Dedifferentiated amniotic fluid mesenchymal stem cell (primary cell): Measurements from ENCODE around the gene GPR55.

Source experiments
- DNase-seq: peaks from one replicate; pipeline ENCODE4 v3.0.0-alpha.2; 2016; ENCODE audit errors: extremely low spot score

GPR55 gene

DNA sequence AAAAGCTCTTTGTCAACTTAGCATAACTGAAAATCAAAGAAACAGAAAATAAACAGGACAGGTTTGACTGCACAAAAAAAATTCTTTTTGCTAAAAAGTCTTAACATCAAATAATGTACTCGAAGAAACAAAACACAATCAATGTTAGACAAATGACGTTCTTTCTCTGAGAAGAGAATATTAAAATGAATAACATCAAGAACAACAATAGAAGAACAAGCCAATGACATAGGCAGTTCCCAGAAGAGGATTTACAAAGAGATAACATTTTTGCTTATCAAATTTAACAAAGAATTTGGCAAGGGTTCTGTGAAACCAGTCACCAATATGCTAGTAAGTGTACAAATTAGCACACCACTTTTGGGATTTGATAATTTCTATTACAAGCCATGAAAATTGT, 5.8 kb downstream of the GPR55 start:
- no peak for DNase-seq

DNA sequence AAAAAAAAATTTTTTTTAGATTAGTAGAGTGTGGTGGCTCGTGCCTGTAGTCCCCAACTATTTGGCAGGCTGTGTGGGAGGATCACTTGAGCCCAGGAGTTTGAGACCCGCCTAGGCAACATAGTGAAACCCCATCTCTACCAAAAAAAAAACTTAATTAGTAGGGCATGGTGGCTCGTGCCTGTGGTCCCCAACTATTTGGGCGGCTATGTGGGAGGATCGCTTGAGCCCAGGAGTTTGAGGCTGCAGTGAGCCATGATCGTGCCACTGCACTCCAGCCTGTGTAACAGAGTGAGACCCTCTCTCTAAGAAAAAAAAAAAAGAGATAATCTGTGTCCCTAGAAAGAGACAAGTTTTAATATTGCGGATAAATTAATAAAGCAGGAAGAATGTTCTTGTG, 8.8 kb downstream of the GPR55 start:
- DNase-seq: no peak

DNA sequence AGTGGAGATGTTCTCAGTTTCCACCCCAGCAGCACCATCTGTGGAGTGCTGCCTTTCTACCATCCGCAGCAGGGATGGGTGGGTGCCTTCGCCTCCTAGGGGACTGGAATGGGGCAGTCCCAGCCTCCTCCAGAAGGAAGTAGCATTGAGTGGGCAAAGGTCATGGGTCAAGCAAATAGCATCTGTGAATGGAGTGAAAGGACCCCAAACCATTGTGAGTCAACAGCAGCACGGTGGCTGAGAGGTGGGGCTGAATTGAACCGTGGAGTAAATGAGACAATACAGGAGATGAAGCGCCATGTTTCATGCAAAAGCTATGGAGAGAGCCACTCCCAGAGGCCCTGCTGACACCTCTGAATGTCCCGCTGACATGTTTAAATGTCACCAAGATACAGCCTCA, 9.7 kb downstream of the GPR55 start:
- DNase-seq: no peak

DNA sequence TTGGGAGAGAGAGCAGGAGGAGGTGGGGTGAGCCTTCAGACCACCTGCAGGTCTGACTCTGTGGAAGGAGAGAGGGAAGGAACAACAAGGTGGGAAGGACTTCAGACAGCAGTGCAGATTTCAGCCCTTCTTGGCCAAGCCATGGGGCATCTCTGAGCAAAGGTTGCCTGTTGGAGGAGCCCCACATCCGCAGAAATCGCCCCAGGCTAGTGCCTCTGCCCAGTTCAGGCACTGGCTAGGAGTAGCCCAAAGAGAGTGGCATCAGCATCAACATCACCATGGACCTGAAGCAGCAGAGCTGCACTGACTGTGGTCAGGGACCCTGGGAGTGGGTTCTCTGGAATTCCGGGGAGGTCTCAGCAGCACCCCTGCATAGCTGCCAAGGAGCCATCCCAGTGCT, 10.2 kb downstream of the GPR55 start:
- DNase-seq: no peak

DNA sequence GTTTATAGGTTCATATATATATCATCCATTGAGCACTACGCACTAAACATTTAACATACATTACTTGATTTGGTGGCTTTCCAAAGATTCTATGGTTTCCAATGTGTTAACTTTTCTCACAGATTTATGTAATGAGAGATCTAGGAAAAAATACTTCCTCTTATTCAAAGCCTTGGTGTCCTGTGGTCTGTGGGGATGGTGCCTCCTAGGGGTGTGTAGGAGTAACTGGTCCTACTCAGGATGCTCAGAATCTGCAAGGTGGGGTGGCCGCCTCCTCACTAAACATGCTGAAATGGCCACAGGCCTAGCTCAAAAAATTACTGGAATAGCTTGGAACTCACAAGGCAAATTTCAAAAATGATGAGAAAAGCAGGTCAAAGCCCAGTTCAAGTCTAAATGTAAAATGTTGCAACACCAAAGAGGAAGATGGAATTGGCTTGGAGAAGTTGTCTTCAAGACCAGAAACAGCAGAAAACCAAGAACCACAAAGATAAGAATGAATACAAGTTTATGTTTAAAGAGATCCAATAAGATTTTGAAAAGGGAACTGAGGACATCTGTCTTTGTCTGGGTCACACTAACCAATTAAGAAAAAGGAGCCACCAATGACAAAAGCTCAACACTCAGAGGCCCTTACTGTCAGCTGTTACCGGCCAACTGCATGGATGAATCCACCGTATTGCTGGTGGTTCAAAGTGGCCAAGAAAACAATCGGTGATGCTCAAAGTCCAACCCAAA, 11.5 kb downstream of the GPR55 start:
- no peak for DNase-seq

DNA sequence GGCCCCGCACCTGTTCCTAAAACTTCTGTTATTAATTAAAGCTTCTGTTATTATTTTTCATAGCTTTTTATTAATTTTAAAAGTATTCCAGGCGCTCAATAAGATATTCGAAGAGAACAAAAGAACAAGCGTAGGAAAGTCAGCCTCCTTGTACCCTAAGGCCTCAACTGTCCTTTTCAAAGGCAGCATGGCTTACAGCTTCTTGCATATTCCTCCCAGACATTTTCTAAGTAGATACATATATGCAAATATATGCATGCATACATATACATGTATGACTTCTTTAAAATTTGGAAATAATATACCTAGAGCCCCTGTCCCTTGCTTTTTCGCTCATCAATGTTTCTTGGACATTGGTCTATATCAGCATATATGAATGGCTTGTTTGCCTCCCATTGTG, 12.3 kb downstream of the GPR55 start:
- no peak for DNase-seq

DNA sequence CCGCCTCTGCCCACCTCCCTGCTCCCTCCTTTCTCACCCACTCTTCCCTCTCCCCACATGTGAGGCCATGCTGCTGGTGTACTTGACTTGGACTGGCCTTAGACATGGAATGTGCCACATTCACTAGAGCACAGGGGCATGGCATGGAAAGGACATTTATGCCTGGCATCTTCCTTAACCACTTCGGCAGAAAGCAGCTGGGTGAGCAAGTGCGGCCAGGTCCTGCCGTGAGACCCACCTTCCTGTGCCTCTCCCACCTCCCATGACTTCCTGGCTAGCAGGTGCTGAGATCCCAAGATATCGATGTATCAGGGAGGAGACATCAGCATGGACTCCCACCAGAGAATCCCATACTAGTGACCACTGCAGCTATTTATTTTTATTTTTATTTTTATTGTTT, 13.0 kb downstream of the GPR55 start:
- DNase-seq: no peak

DNA sequence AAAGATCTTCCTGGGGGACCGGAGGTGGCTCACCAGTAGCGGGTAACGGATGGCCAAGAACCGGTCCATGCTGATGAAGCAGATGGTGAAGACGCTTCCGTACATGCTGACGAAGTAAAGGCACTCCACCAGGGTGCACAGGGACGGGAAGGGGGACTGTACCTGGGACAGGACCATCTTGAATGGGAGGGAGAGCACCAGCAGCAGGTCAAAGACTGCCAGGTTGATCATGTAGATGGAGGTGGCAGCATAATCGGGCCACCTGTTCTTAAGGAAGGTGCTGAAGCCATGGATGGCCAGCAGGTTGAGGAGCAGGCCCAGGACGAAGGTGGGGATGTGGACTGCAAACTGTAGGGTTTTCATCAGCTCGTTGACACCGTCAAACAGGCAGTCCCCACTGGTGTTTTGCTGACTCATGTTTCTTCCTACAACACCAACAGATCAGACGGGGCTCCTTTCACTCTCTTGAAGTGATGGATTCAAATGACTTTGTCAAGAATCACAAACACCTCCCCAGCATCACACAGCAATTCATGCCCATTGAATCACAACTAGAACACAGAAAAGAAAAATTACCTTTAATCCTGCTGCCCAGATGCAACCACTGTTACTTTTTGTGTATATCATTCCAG, 14.4 kb downstream of the GPR55 start:
- DNase-seq: no peak

DNA sequence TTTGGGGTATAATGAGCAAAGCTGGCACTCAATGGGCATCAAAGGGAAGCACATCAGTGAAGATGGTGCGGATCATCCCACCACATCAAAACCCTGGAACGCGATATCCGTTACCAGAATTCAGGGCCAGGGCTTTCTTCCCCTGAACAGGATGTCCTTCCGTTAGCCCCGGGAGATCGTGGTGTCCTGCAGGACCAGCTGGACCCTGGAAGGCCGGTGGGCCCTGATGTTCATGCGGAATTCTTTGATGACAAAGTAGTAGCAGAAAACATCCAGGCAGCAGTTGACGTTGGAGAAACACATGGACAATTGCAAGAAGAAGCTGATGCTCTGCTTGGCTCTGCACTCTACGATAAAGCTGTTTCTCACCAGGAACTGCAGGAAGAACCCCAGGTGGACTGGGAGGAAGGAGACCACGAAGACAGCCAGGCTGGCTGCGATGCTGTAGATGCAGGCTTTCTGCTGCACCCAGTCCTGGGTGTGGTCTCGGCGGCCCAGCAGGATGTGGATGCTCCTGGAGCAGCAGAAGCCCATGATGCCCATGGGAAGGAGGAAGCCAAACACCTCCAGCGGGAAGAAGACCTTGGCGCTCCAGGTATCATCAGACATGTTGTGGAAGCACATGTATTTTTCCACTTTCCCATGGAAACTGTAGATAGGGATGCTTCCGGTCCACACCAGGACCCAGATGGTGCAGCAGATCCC, 15.0 kb downstream of the GPR55 start:
- no peak for DNase-seq

DNA sequence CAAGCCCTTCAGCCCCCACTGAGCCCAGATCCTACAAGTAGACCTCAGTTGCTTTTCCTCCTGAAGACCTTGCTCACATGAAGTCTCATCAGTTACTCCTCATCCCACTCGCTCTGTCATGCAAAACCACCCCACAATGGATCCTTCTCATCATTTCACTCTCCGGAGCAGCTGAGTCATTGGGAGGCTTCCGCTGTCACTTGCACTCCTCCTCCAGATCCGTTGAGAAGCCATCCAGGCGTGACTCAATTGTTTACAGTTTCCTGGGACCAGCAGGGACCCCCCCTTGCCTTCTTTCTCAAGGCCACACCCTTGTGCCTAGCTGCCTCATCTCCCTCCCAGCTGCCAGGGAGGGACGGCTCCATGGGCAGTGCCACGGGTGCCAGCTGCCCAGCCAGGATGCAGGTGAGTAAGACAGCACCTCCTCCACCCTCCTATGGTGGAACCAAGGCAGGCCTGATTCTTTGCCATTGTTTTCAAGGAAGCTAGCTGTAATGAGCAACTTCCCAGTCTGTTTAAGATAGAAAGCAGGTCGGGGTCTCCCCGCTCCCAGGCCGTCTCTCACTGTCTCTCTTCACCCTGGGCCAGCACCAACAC, 16.3 kb downstream of the GPR55 start:
- DNase-seq: peak; percentile 54

DNA sequence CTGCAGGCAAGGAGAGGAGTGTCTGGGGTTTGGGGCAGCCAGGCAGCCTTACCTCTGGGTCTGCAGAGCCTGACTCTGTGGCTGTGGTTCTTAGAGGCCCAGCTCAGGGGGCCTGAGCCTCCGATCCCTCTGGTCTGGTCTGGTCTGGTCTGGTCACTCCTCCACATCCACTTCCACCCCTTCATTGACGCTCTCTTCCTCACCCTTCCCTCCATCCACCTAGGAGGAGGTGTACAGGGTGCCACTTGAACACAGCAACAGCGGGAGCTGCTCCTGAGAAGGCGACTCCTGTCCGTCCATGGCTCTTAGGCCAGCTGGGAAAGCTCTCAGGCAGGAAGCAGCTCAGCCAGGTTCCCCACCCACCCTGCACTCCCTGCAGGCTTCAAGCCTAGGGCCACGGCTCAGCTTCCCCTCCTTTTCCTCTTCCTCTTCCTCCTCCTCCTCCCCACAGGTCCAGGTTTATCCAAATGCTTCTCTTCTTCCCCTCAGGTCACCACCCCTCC, 16.9 kb downstream of the GPR55 start:
- no peak for DNase-seq

DNA sequence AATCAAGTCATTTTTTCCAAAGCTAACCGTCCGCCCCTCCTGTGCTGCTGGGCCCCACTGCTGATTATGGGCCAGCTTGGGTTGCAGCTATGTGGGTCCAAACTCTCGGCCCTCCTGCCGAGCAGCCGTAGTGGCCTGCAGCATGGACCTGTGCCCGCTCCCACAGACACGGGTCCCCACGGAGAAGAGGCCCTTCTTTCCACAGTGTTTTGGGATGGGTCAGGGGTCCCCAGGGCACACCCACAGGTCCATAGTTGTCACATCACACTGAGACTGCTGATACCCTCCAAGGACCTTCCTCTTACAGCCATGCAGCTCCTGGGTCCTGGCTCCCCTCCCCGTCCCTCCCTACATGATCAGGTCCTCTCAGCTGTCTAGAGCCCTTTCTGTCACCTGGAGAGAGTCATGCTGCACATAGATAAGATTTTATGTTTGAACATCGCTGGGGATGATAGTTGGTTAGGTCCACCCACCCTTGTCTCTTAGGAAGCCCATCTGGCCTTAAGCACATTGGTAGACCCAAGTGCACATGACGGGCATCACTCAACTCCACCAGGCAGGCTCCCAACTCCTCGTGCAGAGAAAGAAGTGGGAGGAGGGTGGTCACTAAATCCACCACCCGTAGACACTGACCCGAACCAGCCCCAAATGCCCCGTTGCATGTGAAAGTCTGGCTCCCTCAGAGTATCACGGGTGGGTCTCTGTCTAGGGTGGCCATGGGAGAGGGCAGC, 17.5 kb downstream of the GPR55 start:
- no peak for DNase-seq

DNA sequence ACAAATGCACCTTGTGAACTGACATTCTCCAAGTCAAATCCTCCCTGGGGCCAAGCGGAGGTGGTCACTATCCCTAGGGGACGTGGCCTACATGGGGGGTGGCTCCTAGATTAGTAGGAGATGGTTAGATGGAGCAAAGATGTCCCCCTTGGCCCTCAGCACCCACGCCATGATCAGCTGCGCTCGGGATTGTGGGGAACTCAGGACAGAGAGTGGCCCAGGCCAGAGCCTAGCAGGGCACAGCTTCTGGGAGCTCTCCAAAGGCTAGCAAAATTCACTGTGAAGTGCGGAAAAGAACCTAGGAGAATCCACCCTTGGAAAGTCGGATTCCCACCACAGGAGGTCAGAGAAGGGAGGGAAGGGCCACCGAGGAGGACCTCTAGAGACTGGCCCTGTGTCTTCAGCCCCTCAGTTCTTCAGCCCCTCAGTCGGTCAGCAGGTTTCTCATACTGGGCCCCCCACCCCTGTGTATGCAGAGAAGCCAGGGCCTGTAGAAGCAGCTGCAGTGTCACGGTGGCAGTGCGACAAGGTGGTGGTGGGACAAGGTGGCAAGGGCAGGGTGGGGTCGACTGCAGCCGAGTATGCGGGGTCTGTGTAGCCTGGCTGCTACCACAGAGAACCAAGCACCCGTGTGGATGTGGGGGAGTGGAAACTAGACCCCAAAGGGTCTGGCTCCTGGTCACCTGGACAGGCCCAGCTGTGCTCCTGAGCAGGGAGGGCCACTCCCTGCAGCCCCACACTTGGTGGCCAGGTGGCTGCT, 18.4 kb downstream of the GPR55 start:
- no peak for DNase-seq

DNA sequence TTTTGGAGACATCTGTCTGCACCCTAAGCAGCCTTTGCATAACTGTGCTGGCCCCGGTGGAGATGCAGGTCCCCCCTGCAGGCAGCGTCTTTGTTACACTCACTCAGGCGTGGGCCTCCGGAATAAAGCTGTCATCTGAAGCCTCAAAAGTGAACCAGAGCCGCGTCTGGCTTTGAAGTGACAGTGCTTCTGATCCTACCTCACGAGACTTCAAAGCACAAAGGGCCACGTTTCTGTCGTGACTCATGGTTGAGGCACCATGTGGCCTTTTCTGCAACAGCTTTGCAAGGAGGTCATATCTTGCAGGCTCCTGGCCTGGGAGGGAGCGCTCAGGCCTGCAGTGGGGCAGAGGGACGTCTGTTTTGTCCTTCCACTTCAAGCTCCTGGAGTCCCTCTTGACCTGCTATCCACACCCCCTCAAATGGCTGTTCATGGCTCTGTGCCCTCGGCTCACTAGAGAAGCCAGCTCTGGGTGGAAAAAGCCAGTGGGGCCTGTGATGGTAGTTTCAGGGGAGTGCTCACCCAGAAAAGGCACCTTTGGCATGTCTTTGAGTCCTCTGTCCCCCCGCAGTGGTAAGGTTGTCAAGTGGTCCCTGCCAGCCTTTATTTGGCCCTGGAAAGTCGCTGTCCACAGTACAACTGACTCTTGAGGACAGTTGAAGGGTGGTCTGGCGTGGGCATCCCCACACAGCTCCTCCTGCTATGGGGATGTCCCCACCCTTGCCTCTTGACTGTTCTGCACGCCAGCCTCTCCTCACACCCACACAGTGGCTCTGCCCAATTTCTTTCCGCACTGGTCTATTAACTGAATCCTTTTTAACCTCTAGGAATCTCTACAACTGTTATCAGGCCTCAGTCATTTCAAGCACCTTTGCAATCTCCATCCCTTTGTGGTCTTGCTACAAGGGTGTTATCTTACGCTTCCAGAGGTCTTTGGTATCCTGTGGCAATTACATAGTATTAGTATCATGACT, 19.3 kb downstream of the GPR55 start:
- DNase-seq: no peak

DNA sequence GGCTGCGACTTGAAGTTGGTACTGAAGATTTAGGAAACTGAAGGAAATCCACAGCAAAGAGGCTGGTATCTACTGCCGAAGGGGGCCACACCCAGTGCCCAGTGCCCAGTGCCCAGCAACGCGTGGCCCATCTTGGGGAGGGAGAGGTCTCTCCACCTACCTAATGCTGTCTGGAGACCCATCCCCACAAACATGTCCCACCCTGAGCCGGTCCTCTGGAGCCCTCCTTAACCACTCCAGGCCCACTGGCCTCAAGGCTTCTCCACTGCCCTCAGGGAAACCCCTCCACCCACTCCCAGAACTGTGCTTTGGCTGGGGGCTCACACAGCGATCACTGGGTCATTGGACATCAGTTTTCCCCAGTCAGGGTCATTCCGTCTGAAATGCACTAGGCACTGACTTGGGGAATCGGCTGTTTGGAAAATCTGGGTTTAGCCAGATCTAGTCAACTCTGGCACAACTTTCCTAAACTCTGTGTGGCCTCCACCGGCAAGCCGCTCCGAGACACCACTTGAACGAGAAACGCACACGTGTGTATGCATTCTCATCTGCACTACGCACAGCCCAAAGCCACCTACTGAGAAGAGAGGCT, 20.1 kb downstream of the GPR55 start:
- no peak for DNase-seq

DNA sequence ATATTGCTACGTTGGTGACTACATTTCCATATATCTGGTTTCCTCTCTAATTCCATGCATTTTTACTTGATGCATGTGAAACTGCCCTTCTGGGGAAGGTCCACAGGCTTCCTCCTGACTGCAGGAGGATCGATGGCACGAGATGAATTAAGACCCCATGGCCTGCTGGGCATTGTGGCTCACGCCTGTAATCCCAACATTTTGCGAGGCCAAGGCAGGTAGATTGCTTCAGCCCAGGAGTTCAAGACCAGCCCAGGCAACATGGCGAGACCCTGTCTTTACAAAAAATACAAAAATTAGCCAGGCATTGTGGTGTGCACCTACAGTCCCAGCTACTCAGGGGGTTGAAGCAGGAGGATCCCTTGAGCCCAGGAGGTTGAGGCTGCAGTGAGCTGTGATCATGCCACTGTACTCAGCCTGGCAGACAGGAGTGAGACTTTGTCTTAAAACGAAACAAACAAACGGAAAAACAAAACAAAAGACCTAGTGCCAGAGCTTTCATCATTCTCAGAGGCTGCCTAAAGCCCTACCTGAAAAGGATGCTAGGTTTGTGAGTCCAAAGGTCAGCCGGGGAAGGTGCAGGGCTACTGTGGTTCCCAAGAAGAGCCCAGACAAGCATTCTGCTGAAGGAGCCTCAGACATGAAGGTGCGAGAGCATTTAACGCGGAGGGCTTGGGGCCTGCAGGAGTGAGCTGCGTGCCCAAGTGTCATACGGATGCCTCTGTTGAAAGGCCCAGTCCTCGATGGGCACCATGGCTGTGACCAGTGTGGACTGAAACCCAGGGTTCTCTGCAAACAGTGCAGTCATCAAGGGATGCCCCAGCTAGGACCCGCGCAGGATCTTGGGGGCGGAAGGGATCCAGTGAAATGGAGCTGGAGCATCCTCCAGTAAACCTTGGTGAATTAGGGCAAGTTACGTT, 21.6 kb downstream of the GPR55 start:
- no peak for DNase-seq

DNA sequence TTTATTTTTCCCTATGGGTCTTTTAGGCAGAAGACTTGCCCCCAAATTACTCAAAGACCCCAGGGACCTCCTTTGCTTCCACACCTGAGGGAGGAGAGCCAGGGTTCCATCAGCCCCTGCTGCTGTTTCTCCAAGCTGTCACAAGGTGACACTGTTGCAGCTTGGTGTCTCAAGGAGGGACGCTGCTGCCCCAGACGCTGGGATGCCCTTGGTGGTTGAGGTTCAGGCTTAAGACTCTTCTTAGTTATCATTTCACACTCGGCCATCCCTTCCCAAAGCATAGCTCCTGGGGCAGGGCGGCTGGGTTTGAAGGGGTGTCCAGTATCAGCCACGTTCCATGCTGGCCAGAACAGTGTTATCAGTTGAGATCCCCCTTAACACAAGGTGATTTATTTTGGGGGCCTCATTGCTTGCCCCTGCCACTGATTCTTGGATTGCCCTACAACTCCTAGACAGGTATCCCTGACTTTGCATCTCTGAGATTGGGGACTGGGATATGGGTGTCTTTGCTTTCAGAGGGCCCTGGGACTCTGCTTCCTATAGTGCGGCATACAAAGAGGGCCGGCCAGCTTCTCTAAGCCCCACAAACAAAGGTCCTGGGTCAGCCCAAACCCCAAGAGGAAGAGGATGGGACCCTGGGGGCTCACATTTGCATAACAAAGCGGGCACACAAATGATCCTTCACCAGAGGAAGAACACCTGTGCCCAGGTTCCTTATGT, 22.7 kb downstream of the GPR55 start:
- DNase-seq: peak; percentile 36

DNA sequence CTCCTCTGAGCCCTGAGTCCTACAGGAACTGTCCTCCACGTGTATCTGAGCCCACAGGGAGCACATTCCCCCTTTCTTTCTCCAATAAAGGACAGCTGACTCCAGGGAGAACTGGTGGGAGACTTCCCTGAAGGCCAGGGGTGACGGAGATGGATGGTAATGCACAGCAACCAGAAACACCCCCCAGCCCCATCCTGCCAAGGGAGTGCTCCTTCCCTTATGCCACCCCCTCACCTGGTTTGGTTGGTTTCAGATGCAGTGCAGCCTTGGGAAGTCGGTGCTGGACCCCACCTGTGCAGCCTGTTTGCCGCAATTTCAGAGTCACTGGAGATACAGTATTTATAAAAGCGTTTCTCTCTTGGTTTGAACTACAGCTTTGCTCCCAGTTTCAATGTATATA, 24.0 kb downstream of the GPR55 start:
- DNase-seq: no peak
